HCT116 (cell line): ENCODE data around the gene PRAF2. TPM values are rescaled to one million over a fixed set of nuclear protein-coding genes. Genes with fewer than 3 reads are reported as not detected.
A peak's percentile ranks its signal among the peaks of the same experiment; 100 is the strongest.

Experiments
- ATAC-seq: fragments of 200-7000 bp; cut with Tn5 transposase; 2 replicates; pipeline ENCODE4 v1.9.1; 2020; ENCODE audit warnings: mild to moderate bottlenecking, moderate library complexity
- BruUV-seq: library from RNA; stranded (reverse); fragments of 400-500 nt; replicated peaks from 2 replicates; lab custom pipeline; 2021; lab: Mats Ljungman, UMichigan
- CTCF ChIA-PET: fragments of 300-600 bp; sonication (Branson Sonifier 250); formaldehyde crosslinking; loops from one replicate; lab custom pipeline; 2021; ENCODE audit warnings: antibody characterized with exemption; lab: Charles Lee
- POLR2A ChIA-PET: fragments of 300-600, 350-600 bp; sonication (Branson Sonifier 250); formaldehyde crosslinking; loops from one replicate; lab custom pipeline; 2021; ENCODE audit warnings: antibody characterized with exemption; lab: Charles Lee
- RAD21 ChIA-PET, 2 experiments: fragments of 300-600 bp; sonication (Branson Sonifier 250); formaldehyde crosslinking; loops; one replicate each; lab custom pipeline; 2023; ENCODE audit warnings: low total read pairs in 2 of 2; ENCODE audit not compliant: uncharacterized antibody in 2 of 2, unreplicated experiment in 2 of 2, low non-redundant PET in 1 of 2; lab: Charles Lee
- DNase-seq: peaks from one replicate; pipeline ENCODE4 v3.0.0-alpha.2; 2010; ENCODE audit warnings: low read depth, low spot score
- H2AFZ ChIP-seq: fragments of 200-600 bp; shearing (Covaris generic), sonication (generic); 2 replicates; pipeline ENCODE4 v1.6.1; 2017; ENCODE audit warnings: low read depth, mixed run types, mixed read lengths, antibody characterized with exemption, low read length; ENCODE audit not compliant: poor library complexity, severe bottlenecking
- H3K27ac ChIP-seq: 2 replicates; pipeline ENCODE4 v1.5.1; 2012; ENCODE audit warnings: low read depth, low read length
- H3K27me3 ChIP-seq: fragments of 200-600 bp; sonication (generic); 2 replicates; pipeline ENCODE4 v1.6.1; 2016; ENCODE audit warnings: mixed run types, low read length, mixed read lengths; ENCODE audit not compliant: insufficient read depth
- H3K36me3 ChIP-seq, 2 experiments: fragments of 200-500 bp in 1 of 2; fragments of 200-600 bp in 1 of 2; sonication (Bioruptor generic) in 1 of 2; sonication (generic) in 1 of 2; 2 replicates each; pipeline versions ENCODE4 v1.5.1 to v1.6.1; 2014 to 2016; ENCODE audit warnings: low read length in 2 of 2, inconsistent platforms in 1 of 2, mixed read lengths in 1 of 2, mixed run types in 1 of 2; ENCODE audit not compliant: insufficient read depth in 2 of 2, control insufficient read depth in 1 of 2
- H3K4me1 ChIP-seq, 2 experiments: fragments of 200-600 bp in 1 of 2; sonication (generic) in 1 of 2; 2 replicates each; pipeline versions ENCODE4 v1.5.1 to v1.6.1; 2012 to 2017; ENCODE audit warnings: low read length in 2 of 2, inconsistent platforms in 1 of 2, mild to moderate bottlenecking in 1 of 2, mixed read lengths in 1 of 2, mixed run types in 1 of 2, moderate library complexity in 1 of 2; ENCODE audit not compliant: insufficient read depth in 2 of 2, control insufficient read depth in 1 of 2
- H3K4me2 ChIP-seq: fragments of 200-600 bp; sonication (generic); 2 replicates; pipeline ENCODE4 v1.6.1; 2017; ENCODE audit warnings: mixed run types, low read length, mixed read lengths
- H3K4me3 ChIP-seq, 2 experiments: fragments of 200-600 bp in 1 of 2; sonication (generic) in 1 of 2; replicated peaks in 1 of 2; 2 replicates each; pipeline ENCODE4 v1.5.1; 2011 to 2016; ENCODE audit warnings: low read length in 2 of 2, control low read depth in 1 of 2, low read depth in 1 of 2, mild to moderate bottlenecking in 1 of 2, mixed read lengths in 1 of 2, mixed run types in 1 of 2
- H3K79me2 ChIP-seq: fragments of 200-600 bp; sonication (generic); 2 replicates; pipeline ENCODE4 v1.6.1; 2017; ENCODE audit warnings: mild to moderate bottlenecking, mixed run types, low read length, moderate library complexity, mixed read lengths; ENCODE audit not compliant: insufficient read depth
- H3K9ac ChIP-seq: fragments of 200-600 bp; sonication (generic); 2 replicates; pipeline ENCODE4 v1.6.1; 2016; ENCODE audit warnings: low read length, mixed read lengths
- H3K9me2 ChIP-seq: fragments of 200-600 bp; sonication (generic), shearing (Covaris generic); 2 replicates; pipeline ENCODE4 v1.6.1; 2017; ENCODE audit warnings: mixed run types, mild to moderate bottlenecking, moderate library complexity; ENCODE audit not compliant: insufficient read depth
- H3K9me3 ChIP-seq, 2 experiments: fragments of 200-500 bp in 1 of 2; fragments of 200-600 bp in 1 of 2; sonication (Bioruptor generic) in 1 of 2; sonication (generic) in 1 of 2; 2 replicates each; pipeline ENCODE4 v1.6.1; 2014 to 2017; ENCODE audit warnings: low read length in 2 of 2, mixed read lengths in 2 of 2, inconsistent platforms in 1 of 2, low read depth in 1 of 2, mild to moderate bottlenecking in 1 of 2, mixed run types in 1 of 2, moderate library complexity in 1 of 2; ENCODE audit not compliant: control insufficient read depth in 1 of 2, insufficient read depth in 1 of 2
- H4K20me1 ChIP-seq: fragments of 200-600 bp; sonication (generic), shearing (Covaris generic); 2 replicates; pipeline ENCODE4 v1.6.1; 2017; ENCODE audit warnings: mixed run types, mild to moderate bottlenecking, moderate library complexity; ENCODE audit not compliant: insufficient read depth
- CBX3 ChIP-seq: IDR thresholded peaks from 2 replicates; pipeline ENCODE4 v1.6.1; 2012; ENCODE audit warnings: low read depth
- CEBPB ChIP-seq: IDR thresholded peaks from 2 replicates; pipeline ENCODE4 v1.6.1; 2012; ENCODE audit warnings: low read depth
- EGR1 ChIP-seq: IDR thresholded peaks from 2 replicates; pipeline ENCODE4 v1.6.1; 2012; ENCODE audit warnings: low read depth
- ELF1 ChIP-seq: IDR thresholded peaks from 2 replicates; pipeline ENCODE4 v1.6.1; 2012; ENCODE audit warnings: low read depth, borderline replicate concordance
- EZH2phosphoT487 ChIP-seq: fragments of 200-600 bp; IDR thresholded peaks from 2 replicates; pipeline ENCODE4 v1.6.1; 2018; ENCODE audit warnings: antibody characterized with exemption, borderline replicate concordance
- POLR2A ChIP-seq: IDR thresholded peaks from 2 replicates; pipeline ENCODE4 v1.7.0; 2011; ENCODE audit warnings: borderline replicate concordance; ENCODE audit not compliant: insufficient read depth, insufficient read length; ENCODE audit errors: extremely low read depth
- RAD21 ChIP-seq: IDR thresholded peaks from 2 replicates; pipeline ENCODE4 v1.6.1; 2012; ENCODE audit warnings: low read depth, mild to moderate bottlenecking
- SIN3A ChIP-seq: IDR thresholded peaks from 2 replicates; pipeline ENCODE4 v1.6.1; 2012; ENCODE audit warnings: low read depth
- SRF ChIP-seq: IDR thresholded peaks from 2 replicates; pipeline ENCODE4 v1.6.1; 2012; ENCODE audit warnings: low read depth
- TCF7L2 ChIP-seq: IDR thresholded peaks from 2 replicates; pipeline ENCODE4 v1.7.0; 2011; ENCODE audit warnings: borderline replicate concordance, inconsistent platforms; ENCODE audit not compliant: insufficient read depth, insufficient read length; ENCODE audit errors: extremely low read depth
- ZFX ChIP-seq: fragments of 450-650 bp; IDR thresholded peaks from 2 replicates; pipeline ENCODE4 v1.6.1; 2017
- intact Hi-C: fragments of 100-400 bp; cut with micrococcal nuclease; formaldehyde crosslinking; loops from 2 replicates; pipeline ENCODE4 v1.10.0; 2022
- total RNA-seq: library from RNA; stranded (reverse); gene quantifications from one replicate; pipeline ENCODE4 v1.2.1, GENCODE V29; 2021; ENCODE audit not compliant: unreplicated experiment
- TF ChIP-seq, protein P1 (sequence below), 3 experiments: fragments of 200-600 bp in 1 of 3; sonication (generic) in 1 of 3; IDR thresholded peaks in 2 of 3; conservative IDR thresholded peaks in 1 of 3; 2 replicates each; pipeline ENCODE4 v1.5.1; 2012 to 2017; ENCODE audit warnings: low read depth in 2 of 3, low read length in 2 of 3, antibody characterized with exemption in 1 of 3, borderline replicate concordance in 1 of 3, control low read depth in 1 of 3, mild to moderate bottlenecking in 1 of 3, mixed read lengths in 1 of 3, mixed run types in 1 of 3, moderate library complexity in 1 of 3; ENCODE audit not compliant: insufficient read depth in 1 of 3
- TF ChIP-seq, protein P2 (sequence below): IDR thresholded peaks from 2 replicates; pipeline ENCODE4 v1.6.1; 2012

PRAF2 gene
- total RNA-seq, 1 experiment from 2014 or later, result 18.8 TPM

DNA sequence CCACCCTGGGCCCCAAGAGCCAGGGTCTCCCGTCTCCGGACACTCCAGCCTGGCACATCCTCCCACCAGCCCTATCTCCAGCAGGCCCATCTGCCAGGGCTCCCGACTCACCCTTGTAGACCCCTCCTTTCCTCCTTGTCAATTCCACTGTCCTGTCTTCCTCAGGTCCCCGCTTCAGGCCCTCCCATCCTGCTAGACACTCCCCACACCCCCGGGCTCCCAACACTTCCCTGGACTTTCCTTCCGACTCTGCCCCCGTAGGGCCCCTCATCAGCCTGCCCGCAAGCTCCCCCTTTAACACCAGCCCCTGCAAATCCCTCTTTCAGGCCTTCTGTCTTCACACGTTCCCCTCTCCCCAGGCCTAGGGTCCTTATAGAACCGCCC, 1.1 kb downstream of the PRAF2 start:
- Histone ChIP-seq H3K9ac (no peak overlapping the region), H3K27me3 (no peaks in the 10 kb centered on the region), H3K27ac (no peak overlapping the region), H3K9me3 (no peaks in the 10 kb centered on the region), H2AFZ (no peak overlapping the region), H3K36me3 (no peaks in the 10 kb centered on the region), H4K20me1 (no peaks in the 10 kb centered on the region), H3K4me2 (peak overlapping the region; percentile 81), H3K4me1 (peaks cover 0 to 15% of the 10 kb centered on the region in 2 experiments; a peak in 2 of 4 replicates), H3K79me2 (no peaks in the 10 kb centered on the region), H3K9me2 (no peaks in the 10 kb centered on the region), H3K4me3 (peak overlapping the region; percentile 65 to 70)
- no peak for ATAC-seq
- ChIA-PET CTCF (no interaction called here), POLR2A (no interaction called here), RAD21 (no interaction called here)
- TF ChIP-seq TCF7L2 (no peak), SIN3A (no peak), CBX3 (no peak), POLR2A (no peak), EZH2phosphoT487 (no peak), ZFX (no peak), CEBPB (no peak), ELF1 (no peak), RAD21 (no peak), EGR1 (no peak), SRF (no peak)
- TF ChIP-seq, protein P1, sequence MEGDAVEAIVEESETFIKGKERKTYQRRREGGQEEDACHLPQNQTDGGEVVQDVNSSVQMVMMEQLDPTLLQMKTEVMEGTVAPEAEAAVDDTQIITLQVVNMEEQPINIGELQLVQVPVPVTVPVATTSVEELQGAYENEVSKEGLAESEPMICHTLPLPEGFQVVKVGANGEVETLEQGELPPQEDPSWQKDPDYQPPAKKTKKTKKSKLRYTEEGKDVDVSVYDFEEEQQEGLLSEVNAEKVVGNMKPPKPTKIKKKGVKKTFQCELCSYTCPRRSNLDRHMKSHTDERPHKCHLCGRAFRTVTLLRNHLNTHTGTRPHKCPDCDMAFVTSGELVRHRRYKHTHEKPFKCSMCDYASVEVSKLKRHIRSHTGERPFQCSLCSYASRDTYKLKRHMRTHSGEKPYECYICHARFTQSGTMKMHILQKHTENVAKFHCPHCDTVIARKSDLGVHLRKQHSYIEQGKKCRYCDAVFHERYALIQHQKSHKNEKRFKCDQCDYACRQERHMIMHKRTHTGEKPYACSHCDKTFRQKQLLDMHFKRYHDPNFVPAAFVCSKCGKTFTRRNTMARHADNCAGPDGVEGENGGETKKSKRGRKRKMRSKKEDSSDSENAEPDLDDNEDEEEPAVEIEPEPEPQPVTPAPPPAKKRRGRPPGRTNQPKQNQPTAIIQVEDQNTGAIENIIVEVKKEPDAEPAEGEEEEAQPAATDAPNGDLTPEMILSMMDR (IDR thresholded peaks at IDR 0.05 in 2 of 3, conservative IDR thresholded peaks at IDR 0.05 in 1 of 3; ENCODE audit: borderline replicate concordance in 1 of 3, insufficient read depth in 1 of 3, low read depth in 2 of 3, low read length in 2 of 3), result no peak
- TF ChIP-seq, protein P2, sequence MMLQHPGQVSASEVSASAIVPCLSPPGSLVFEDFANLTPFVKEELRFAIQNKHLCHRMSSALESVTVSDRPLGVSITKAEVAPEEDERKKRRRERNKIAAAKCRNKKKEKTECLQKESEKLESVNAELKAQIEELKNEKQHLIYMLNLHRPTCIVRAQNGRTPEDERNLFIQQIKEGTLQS, result no peak
- BruUV-seq, result no TSS peak
- DNase-seq, result no peak
- intact Hi-C loops, result no loop called here
